Suprapubic skin (tissue), 4 donors: ENCODE measurements around the gene PRCD.

Experiments
- CTCF ChIP-seq, 2 donors: fragments of 200-600 bp in 1 of 2; fragments of 450-650 bp in 1 of 2; sonication (generic) in 1 of 2; IDR thresholded peaks; one replicate each; pipeline ENCODE4 v1.5.1; 2016 to 2019; ENCODE audit warnings: antibody characterized with exemption in 2 of 2, mild to moderate bottlenecking in 1 of 2, moderate library complexity in 1 of 2
- EP300 ChIP-seq: sonication (generic); formaldehyde crosslinking; IDR thresholded peaks from one replicate; pipeline ENCODE4 v1.6.1; 2017; ENCODE audit warnings: antibody characterized with exemption
- POLR2A ChIP-seq, 2 donors: fragments of 450-650 bp; IDR thresholded peaks; one replicate each; pipeline ENCODE4 v1.6.1; 2017; ENCODE audit warnings: antibody characterized with exemption in 2 of 2, mild to moderate bottlenecking in 2 of 2, moderate library complexity in 2 of 2
- POLR2AphosphoS5 ChIP-seq, 3 donors: sonication (generic); formaldehyde crosslinking; IDR thresholded peaks; one replicate each; pipeline ENCODE4 v1.6.1; 2017; ENCODE audit warnings: antibody characterized with exemption in 3 of 3

DNA sequence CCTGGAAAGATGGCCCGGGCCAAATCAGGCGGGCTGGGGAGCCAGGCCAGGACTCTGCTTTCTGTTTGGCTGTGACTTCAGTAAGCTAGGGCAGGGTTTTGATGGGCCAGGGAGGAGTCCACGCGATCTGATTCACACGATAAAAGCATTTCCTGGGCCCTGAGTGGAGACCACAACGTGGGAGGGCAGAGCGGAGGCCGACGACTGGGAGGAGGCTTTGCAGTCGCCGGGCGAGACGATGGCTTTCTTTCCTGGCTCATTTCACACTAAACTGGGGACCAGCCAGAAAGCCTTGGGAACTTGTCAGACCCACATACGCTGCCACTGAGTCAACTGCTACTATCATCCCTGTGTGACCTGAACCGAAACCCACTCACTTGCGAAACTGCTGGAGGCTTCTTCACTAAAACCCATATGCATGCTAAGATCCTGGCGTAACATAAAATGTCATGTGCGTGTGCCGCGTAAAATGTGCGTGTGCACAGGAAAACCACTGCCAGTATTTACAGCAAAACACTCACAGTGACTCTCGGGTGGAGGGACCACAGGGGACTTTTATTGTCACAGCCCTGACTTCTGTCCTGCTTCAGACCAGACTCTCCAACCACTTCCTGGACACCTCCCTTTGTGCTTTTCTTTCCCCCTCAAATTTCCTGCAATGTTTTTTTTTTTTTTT, 24.4 kb upstream of the PRCD start:
- TF ChIP-seq CTCF (IDR thresholded peaks at IDR 0.05) = no peak
- peak in 2 of 3 donors; percentile 49 to 80 for TF ChIP-seq POLR2AphosphoS5 (IDR thresholded peaks at IDR 0.05)
- peak in 1 of 2 donors; percentile 25 for TF ChIP-seq POLR2A (IDR thresholded peaks at IDR 0.05)
- TF ChIP-seq EP300 = no peak
